IPS DF 6.9 (cell line): ENCODE results near the gene SRBD1.

ENCODE experiments used
- DNase-seq: peaks from one replicate; pipeline ENCODE4 v3.0.0-alpha.2; 2013; ENCODE audit warnings: low read depth, low spot score
- H3K27ac ChIP-seq: one replicate; pipeline ENCODE4 v1.5.1; 2013; ENCODE audit warnings: low read length, control low read depth
- H3K27me3 ChIP-seq: 2 replicates; pipeline ENCODE4 v1.6.1; 2013; ENCODE audit warnings: mild to moderate bottlenecking, low read length; ENCODE audit not compliant: control insufficient read depth, insufficient read depth
- H3K36me3 ChIP-seq: 2 replicates; pipeline ENCODE4 v1.6.1; 2013; ENCODE audit warnings: low read length; ENCODE audit not compliant: control insufficient read depth, insufficient read depth
- H3K4me1 ChIP-seq: 2 replicates; pipeline ENCODE4 v1.6.1; 2013; ENCODE audit warnings: low read length; ENCODE audit not compliant: control insufficient read depth, insufficient read depth
- H3K4me3 ChIP-seq: 2 replicates; pipeline ENCODE4 v1.5.1; 2013; ENCODE audit warnings: mild to moderate bottlenecking, low read length
- H3K9me3 ChIP-seq: 2 replicates; pipeline ENCODE4 v1.6.1; 2013; ENCODE audit warnings: low read length, inconsistent platforms; ENCODE audit not compliant: control insufficient read depth, insufficient read depth
- WGBS: extraction: QIAGEN DNeasy Blood & Tissue Kit; methylation state at CpG from one replicate; pipeline ENCODE4 v1.1.7; 2013; ENCODE audit warnings: mixed read lengths, missing lambda C conversion rate; ENCODE audit not compliant: insufficient read length, insufficient coverage; 5-methylcytosine and 5-hydroxymethylcytosine counted together

Gene SRBD1

GRCh38 chr2:45649462-45649857, 38.4 kb upstream of the SRBD1 start:
- DNase-seq, result no peak
- H3K4me1 ChIP-seq, result no peaks in the 10 kb centered on the region
- H3K9me3 ChIP-seq, result no peaks in the 10 kb centered on the region
- no peak overlapping the region for H3K27ac ChIP-seq
- no CpG with 5 or more reads among the region's 10 CpGs for WGBS
- H3K27me3 ChIP-seq, result peaks cover 33% of the 10 kb centered on the region
- H3K4me3 ChIP-seq, result peak overlapping the region; percentile 63; the same call in 1 of the 2 replicates
- H3K36me3 ChIP-seq, result no peaks in the 10 kb centered on the region

DNA sequence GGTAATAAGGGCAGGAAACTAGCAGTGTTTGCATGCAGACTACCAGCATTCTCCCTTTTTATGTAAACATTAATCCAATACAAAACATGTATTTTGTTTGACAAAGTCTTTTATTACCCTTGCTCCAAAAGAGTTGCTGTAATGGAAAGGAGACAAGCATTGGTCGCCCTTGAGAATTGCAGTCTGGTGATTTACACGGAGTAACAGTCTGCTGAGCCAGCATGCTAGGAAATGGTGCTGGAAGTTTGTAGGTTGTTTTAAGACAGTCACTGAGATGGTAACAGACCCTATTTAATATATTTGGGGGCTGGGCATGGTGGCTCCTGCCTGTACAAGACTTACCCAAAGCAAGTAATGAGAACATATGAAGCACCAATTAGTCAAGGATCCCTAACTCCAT, 37.6 kb upstream of the SRBD1 start:
- no peaks in the 10 kb centered on the region for H3K36me3 ChIP-seq
- no peak overlapping the region for H3K4me3 ChIP-seq
- H3K4me1 ChIP-seq, result no peaks in the 10 kb centered on the region
- WGBS, result no CpG with 5 or more reads among the region's 2 CpGs
- H3K9me3 ChIP-seq, result no peaks in the 10 kb centered on the region
- H3K27me3 ChIP-seq, result peaks cover 29% of the 10 kb centered on the region
- DNase-seq, result no peak
- no peak overlapping the region for H3K27ac ChIP-seq

- no peak overlapping the region for H3K27ac ChIP-seq
- H3K4me1 ChIP-seq, result no peaks in the 10 kb centered on the region
- whole genome bisulfite sequencing, result no CpG with 5 or more reads among the region's 3 CpGs
- no peaks in the 10 kb centered on the region for H3K36me3 ChIP-seq
- H3K27me3 ChIP-seq, result peaks cover 26% of the 10 kb centered on the region
- DNase-seq, result no peak
- no peaks in the 10 kb centered on the region for H3K9me3 ChIP-seq
- H3K4me3 ChIP-seq, result no peak overlapping the region
Observed at GRCh38 chr2:45647986-45648520, 37.0 kb upstream of the SRBD1 start.

- H3K27me3 ChIP-seq, result peaks cover 20% of the 10 kb centered on the region
- H3K9me3 ChIP-seq, result no peaks in the 10 kb centered on the region
- no peaks in the 10 kb centered on the region for H3K36me3 ChIP-seq
- DNase-seq, result no peak
- WGBS, result no CpG with 5 or more reads among the region's 9 CpGs
- no peaks in the 10 kb centered on the region for H3K4me1 ChIP-seq
- H3K4me3 ChIP-seq, result no peak overlapping the region
- no peak overlapping the region for H3K27ac ChIP-seq
Observed at GRCh38 chr2:45647356-45647755, 36.3 kb upstream of the SRBD1 start.

DNA sequence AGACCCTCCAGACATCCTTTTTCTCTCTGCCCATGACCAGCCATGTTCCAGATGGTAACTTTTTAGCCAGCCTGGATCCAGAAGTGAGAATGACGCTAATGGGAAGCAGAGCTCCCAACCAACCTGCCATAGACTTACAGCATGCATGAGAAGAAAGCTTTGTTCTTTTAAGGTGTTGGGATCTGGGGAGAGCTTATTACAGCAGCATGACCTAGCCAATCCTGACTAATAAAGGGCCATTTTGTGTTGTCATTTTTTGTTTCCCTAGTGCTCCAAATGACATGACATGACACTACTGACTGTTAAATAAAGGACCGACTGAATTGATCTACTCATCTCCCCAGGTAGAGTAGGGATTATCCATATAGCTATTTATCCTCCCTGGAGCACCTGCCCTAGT, 35.2 kb upstream of the SRBD1 start:
- DNase-seq, result no peak
- H3K9me3 ChIP-seq, result no peaks in the 10 kb centered on the region
- WGBS, result no CpG with 5 or more reads among the region's 2 CpGs
- H3K27me3 ChIP-seq, result peaks cover 13% of the 10 kb centered on the region
- H3K27ac ChIP-seq, result no peak overlapping the region
- no peak overlapping the region for H3K4me3 ChIP-seq
- H3K36me3 ChIP-seq, result no peaks in the 10 kb centered on the region
- H3K4me1 ChIP-seq, result no peaks in the 10 kb centered on the region

- H3K9me3 ChIP-seq, result no peaks in the 10 kb centered on the region
- H3K4me1 ChIP-seq, result 0 out of 2 replicates have a peak, but pooled peaks cover 2% of the 10 kb centered on the region
- H3K36me3 ChIP-seq, result no peaks in the 10 kb centered on the region
- no peak overlapping the region for H3K27ac ChIP-seq
- H3K27me3 ChIP-seq, result peaks cover 5% of the 10 kb centered on the region; the same call in 1 of the 2 replicates
- H3K4me3 ChIP-seq, result peak overlapping the region; percentile 31; the same call in 1 of the 2 replicates
- no CpG with 5 or more reads among the region's 49 CpGs for WGBS
- no peak for DNase-seq
Observed at GRCh38 chr2:45643543-45644542, 32.8 kb upstream of the SRBD1 start.

DNA sequence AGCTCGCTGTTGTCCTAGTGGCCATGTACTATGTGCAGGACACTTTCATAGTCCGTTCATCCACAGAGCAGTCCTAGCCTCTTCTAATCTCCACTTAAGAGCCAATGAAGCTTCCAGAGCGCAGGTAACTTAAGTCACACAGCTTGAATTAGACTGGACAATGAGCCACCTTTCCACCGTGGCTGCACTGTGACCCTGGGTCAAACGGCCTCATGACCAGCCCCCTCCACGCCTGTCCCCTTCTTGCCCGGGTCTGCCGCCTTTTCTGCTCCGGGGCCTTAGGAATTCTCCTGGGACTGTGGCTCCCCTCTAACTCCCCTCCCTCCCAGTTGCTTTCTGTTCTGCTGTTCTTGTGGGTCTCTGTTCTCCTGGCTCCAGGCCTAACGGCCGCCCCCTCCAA, 32.0 kb upstream of the SRBD1 start:
- Histone ChIP-seq H3K4me3 (peak overlapping the region; percentile 31; the same call in 1 of the 2 replicates), H3K27me3 (peaks cover 2% of the 10 kb centered on the region; the same call in 1 of the 2 replicates), H3K27ac (no peak overlapping the region), H3K36me3 (no peaks in the 10 kb centered on the region), H3K4me1 (0 out of 2 replicates have a peak, but pooled peaks cover 2% of the 10 kb centered on the region), H3K9me3 (no peaks in the 10 kb centered on the region)
- no peak for DNase-seq
- WGBS, result no CpG with 5 or more reads among the region's 11 CpGs

DNA sequence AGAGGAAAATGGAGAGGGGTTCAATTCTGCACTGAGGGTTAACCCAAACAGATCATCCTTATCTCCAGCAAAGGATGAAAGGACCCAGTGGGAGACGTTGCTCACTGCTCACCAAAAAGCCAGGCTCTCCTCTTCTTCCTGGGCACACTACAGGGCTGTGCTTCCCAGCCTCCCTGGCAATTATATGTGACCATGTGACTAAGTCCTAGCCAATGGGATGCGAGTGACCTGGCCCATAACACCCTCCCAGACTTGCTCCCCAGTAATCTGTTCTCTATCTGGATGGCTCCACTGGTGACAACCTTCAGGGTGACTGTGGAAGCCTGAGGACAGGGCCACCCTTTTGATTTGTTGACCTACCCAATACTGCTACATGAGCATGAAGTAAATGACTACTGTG, 29.5 kb upstream of the SRBD1 start:
- Histone ChIP-seq H3K27ac (no peak overlapping the region), H3K27me3 (no peaks in the 10 kb centered on the region; the same call in 1 of the 2 replicates), H3K4me3 (no peak overlapping the region), H3K9me3 (no peaks in the 10 kb centered on the region), H3K4me1 (0 out of 2 replicates have a peak, but pooled peaks cover 2% of the 10 kb centered on the region), H3K36me3 (no peaks in the 10 kb centered on the region)
- DNase-seq, result no peak
- no CpG with 5 or more reads among the region's 2 CpGs for WGBS

DNA sequence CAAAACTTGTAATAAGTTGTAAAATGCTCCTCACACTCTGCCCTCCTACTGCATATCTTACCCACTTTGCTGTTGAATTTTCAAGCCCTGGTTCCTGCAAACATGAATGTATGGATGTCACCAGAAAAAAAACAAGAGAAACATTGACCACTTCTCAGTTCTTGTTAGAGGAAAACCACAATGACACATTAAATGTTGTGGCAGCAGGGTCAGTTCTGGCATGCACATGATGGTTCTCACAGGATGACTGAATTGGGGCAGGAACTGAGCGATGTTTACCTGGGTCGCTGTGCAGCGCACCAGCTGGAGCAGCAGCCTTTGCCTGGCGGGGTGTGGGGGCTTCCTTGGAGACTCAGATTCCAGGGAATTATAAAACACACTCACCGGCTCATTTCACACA, 26.4 kb upstream of the SRBD1 start:
- Histone ChIP-seq H3K9me3 (no peaks in the 10 kb centered on the region), H3K27ac (no peak overlapping the region), H3K27me3 (no peaks in the 10 kb centered on the region), H3K36me3 (no peaks in the 10 kb centered on the region), H3K4me3 (no peak overlapping the region), H3K4me1 (0 out of 2 replicates have a peak, but pooled peaks cover 2% of the 10 kb centered on the region)
- no CpG with 5 or more reads among the region's 5 CpGs for WGBS
- no peak for DNase-seq

- DNase-seq, result no peak
Observed at GRCh38 chr2:45636008-45636407, 24.9 kb upstream of the SRBD1 start.

More at GRCh38 chr2:45636008-45636407, 24.9 kb upstream of the SRBD1 start:
- Histone ChIP-seq H3K4me1 (0 out of 2 replicates have a peak, but pooled peaks cover 2% of the 10 kb centered on the region), H3K27me3 (no peaks in the 10 kb centered on the region), H3K9me3 (no peaks in the 10 kb centered on the region), H3K36me3 (no peaks in the 10 kb centered on the region), H3K27ac (no peak overlapping the region), H3K4me3 (no peak overlapping the region)
- no CpG with 5 or more reads among the region's 5 CpGs for WGBS
